H7 (cell line): ENCODE data around the gene MMS19. TPM values are rescaled to one million over a fixed set of nuclear protein-coding genes. Genes with fewer than 3 reads are reported as not detected.
"Not testable (repeated sequence)": the region's sequence is repeated elsewhere in the genome, so short reads cannot be mapped to it uniquely, and the experiment has no call there.

Experiments
- DNase-seq: peaks from one replicate; pipeline ENCODE4 v3.0.0; 2012
- H3K27me3 ChIP-seq: 2 replicates; pipeline ENCODE4 v1.6.0; 2011; ENCODE audit warnings: mild to moderate bottlenecking, low read length; ENCODE audit not compliant: control insufficient read depth, insufficient read depth
- H3K36me3 ChIP-seq: replicated peaks from 2 replicates; pipeline ENCODE4 v1.5.1; 2011; ENCODE audit warnings: low read length; ENCODE audit not compliant: control insufficient read depth, insufficient read depth
- H3K4me3 ChIP-seq: 2 replicates; pipeline ENCODE4 v1.5.1; 2011; ENCODE audit warnings: low read depth, mild to moderate bottlenecking, control low read depth, low read length, moderate library complexity; ENCODE audit not compliant: insufficient read depth
- total RNA-seq: library from RNA; depleted of rRNA; stranded (reverse); fragments of >200 nt; shearing (Covaris generic); gene quantifications from 2 replicates; pipeline ENCODE4 v1.2.3, GENCODE V29; 2014

Gene MMS19
- total RNA-seq, 1 experiment from 2014 or later = 177 TPM

- H3K36me3 ChIP-seq = peaks cover 16% of the 10 kb centered on the region
- no peaks in the 10 kb centered on the region for H3K27me3 ChIP-seq
- no peak overlapping the region for H3K4me3 ChIP-seq
- no peak for DNase-seq
Observed at GRCh38 chr10:97450828-97451227, 47.4 kb downstream of the MMS19 start.

DNA sequence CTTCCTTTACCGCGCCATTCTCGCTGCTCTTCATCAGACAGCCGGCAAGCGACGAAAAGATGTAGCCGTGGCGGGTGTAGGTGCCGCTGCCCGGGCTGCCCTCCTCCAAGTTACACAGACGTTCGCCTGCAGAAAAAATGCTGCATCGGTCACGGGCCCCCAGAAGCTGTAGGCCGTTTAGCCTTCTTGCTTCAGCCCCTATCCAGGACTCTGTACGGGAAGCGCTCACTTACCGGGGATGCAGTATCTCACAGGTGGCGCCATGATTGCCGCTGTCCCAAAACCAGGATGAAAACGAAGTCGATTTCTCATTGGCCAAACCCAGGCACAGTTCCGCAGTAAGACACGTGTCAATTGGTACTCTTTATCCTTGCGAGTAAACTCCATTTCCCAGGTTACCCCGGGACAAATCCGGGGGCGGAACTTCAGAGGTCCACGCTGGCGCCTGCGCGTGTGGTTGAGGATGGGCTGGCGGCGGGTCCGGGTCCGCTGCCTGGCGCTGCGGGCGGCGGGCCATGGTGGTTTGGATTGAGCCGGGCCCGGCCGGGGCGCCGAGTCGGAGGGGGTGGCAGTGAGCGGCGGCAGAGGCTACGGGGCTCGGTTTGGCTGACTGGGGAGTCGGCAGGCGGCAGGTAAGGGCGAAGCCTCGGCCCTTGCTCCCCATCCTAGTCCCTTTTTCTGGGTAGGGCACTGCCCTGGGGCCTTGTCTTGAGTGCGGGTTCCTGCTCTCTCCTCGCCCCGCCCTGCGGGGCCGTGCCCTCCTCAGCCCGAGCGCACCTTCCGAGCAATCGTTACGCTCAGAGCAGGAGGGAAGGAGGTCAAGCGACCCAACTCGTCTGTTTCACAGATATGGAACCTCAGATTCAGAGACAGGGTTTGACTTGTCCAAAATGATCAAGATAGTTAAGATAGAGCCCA lies 52.2 kb downstream of the MMS19 start, which contains the start of the genes EXOSC1 and ZDHHC16:
Gene EXOSC1, minus strand, starts transcription at position 285 of the 918 bp plus-strand sequence. Its CDS starts 21 bp downstream, at position 264.
Gene ZDHHC16, plus strand, starts transcription at position 454 of the 918 bp plus-strand sequence. CDS start 5,501 bp downstream, outside the sequence.
- peak within 1 kb of the TSS; percentile 91 for H3K4me3 ChIP-seq
- no peaks in the 10 kb centered on the region for H3K27me3 ChIP-seq
- no peaks in the 10 kb centered on the region for H3K36me3 ChIP-seq
- peak; percentile 99 for DNase-seq

DNA sequence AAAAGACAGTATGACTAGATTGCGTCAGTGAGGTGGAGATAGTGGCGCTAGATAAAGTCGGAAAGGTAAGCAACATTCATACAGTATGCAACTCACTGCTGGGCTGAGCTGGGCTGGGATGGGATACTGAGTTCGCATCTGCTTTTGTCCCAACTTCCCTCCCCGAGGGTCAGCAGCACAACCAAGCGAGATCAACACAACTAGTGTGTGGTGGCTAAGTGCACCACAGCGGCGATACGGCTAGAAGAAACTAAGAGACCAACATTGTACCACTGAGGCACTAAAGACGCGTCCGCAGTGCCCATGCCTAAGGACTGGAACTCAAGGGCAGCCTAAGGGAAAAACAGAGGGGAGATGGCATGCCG lies 52.9 kb downstream of the MMS19 start:
- no peak for DNase-seq

DNA sequence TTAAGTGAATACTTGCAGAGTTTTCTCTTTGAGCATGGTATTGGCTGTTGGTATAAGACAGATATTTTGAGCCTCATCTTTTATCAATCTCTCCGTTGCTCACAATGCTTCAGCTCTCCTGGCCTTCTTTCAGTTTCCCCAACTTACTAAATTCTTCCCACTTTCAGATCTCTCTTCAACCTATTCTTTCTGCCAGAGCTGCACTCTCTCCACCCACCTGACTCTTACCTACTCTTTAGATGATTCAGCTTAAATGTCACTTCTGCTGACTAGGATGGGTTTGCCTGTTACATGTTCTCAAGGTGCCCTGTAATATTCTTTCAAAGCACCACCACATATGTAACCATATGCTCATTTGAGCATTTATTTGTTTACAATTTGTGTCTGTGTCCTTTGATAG lies 54.0 kb downstream of the MMS19 start:
- Histone ChIP-seq H3K27me3 (no peaks in the 10 kb centered on the region), H3K36me3 (peaks cover 3% of the 10 kb centered on the region; the same call in 1 of the 2 replicates), H3K4me3 (no peak overlapping the region)
- DNase-seq = no peak

More for the DNA sequence above, 52.9 kb downstream of the MMS19 start:
- Histone ChIP-seq H3K36me3 (no peaks in the 10 kb centered on the region), H3K4me3 (peak overlapping the region; percentile 91), H3K27me3 (no peaks in the 10 kb centered on the region)

- Histone ChIP-seq H3K36me3 (peaks cover 6% of the 10 kb centered on the region), H3K27me3 (no peaks in the 10 kb centered on the region), H3K4me3 (no peak overlapping the region)
- no peak for DNase-seq
Observed at GRCh38 chr10:97442277-97442676, 55.9 kb downstream of the MMS19 start.

- no peaks in the 10 kb centered on the region for H3K27me3 ChIP-seq
- H3K4me3 ChIP-seq = no peak overlapping the region
- DNase-seq = no peak
- peaks cover 32% of the 10 kb centered on the region for H3K36me3 ChIP-seq
Observed at GRCh38 chr10:97435211-97435610, 63.0 kb downstream of the MMS19 start.

DNA sequence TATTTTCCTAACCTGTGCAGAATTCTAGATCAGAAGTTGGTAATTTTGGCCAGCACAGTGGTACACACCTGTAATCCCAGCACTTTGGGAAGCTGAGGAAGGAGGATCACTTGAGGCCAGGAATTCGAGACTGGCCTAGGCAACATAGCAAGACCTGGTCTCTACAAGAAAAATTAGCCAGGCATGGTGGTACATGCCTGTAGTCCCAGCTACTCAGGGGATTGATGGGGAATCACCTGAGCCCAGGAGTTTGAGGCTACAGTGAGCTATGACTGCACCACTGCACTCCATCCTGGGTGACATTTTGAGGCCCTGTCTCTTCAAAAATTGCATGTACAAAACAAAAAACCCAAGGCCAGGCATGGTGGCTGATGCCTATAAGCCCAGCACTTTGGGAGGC lies 63.7 kb downstream of the MMS19 start:
- H3K4me3 ChIP-seq = no peak overlapping the region
- DNase-seq = no peak
- no peaks in the 10 kb centered on the region for H3K27me3 ChIP-seq
- peaks cover 35% of the 10 kb centered on the region for H3K36me3 ChIP-seq

DNA sequence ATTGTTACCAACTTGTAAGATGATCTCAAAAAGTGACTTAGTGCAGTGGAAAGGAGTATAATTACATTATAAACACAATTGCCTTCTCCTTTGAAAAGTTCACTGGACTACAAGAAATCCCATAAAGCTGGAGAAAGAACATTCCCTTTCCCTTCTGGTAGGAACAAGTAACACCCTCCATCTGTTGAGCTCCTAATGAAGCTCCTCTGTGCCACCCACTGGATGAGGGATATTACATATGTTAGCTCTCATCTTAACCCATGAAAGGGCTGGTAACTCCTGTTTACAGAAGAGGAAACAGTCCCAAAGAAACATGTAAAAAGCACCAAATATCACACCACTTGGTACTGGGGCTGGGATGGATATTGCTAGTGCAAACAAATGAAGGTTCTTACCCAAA lies 64.2 kb downstream of the MMS19 start:
- Histone ChIP-seq H3K27me3 (no peaks in the 10 kb centered on the region), H3K36me3 (peaks cover 35% of the 10 kb centered on the region), H3K4me3 (no peak overlapping the region)
- no peak for DNase-seq

DNA sequence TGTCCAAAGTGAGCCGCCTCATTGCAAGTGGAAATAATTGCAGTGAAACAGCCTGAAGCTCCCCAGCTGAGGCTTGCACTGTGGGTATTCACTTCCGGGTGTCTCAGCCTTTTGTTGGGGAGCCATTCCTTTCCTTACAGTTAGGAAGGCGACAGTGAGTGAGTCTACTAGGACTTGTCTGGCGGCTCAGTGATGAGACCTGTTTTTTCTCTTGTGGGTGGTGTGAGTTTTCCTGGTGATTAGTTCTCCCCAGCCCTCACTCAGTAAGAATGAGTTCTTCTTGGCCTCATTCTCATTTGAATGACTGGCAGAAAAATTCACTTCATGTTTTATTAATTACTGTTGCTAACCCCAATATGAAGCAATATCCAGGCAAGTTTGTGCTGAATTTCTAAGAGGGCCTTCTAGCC lies 69.6 kb downstream of the MMS19 start:
- H3K36me3 ChIP-seq = peaks cover 27% of the 10 kb centered on the region
- no peaks in the 10 kb centered on the region for H3K27me3 ChIP-seq
- peak; percentile 34 for DNase-seq
- no peak overlapping the region for H3K4me3 ChIP-seq

DNA sequence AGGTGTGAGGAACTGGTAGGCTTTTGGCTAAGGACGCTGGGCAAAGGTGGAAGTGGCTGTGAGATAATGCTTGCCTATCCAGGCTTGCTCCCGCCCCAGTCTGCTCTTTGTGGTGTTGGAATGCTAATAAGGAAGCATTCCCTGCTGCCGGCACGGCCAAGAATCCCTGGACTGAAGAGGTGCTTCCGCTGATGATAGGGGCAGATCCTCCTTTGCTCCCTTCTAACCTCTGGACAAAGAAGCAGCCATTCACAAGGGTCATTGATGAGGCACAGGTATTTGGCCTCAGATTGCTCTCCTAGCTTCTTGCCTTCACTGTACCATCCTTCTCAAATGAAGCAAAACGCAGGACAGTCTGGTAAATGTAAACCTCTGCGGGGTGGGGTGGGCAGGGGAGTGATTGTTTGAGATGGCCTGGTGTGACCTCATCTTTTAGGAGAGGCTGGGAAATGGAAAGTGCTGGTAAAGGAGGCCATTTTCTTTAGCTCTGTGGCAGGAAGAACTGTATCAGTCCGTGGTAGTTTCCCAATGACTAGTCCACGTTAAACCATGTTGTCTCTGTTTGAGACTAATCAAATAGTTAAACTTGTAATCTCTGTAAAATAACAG lies 70.5 kb downstream of the MMS19 start:
- Histone ChIP-seq H3K27me3 (no peaks in the 10 kb centered on the region), H3K36me3 (peaks cover 27% of the 10 kb centered on the region), H3K4me3 (peak overlapping the region; percentile 99)
- DNase-seq = peak; percentile 74

- Histone ChIP-seq H3K27me3 (no peaks in the 10 kb centered on the region), H3K4me3 (peak overlapping the region; percentile 99), H3K36me3 (peaks cover 27% of the 10 kb centered on the region)
- peak; percentile 38 for DNase-seq
Observed at GRCh38 chr10:97426776-97427570, 71.2 kb downstream of the MMS19 start.

DNA sequence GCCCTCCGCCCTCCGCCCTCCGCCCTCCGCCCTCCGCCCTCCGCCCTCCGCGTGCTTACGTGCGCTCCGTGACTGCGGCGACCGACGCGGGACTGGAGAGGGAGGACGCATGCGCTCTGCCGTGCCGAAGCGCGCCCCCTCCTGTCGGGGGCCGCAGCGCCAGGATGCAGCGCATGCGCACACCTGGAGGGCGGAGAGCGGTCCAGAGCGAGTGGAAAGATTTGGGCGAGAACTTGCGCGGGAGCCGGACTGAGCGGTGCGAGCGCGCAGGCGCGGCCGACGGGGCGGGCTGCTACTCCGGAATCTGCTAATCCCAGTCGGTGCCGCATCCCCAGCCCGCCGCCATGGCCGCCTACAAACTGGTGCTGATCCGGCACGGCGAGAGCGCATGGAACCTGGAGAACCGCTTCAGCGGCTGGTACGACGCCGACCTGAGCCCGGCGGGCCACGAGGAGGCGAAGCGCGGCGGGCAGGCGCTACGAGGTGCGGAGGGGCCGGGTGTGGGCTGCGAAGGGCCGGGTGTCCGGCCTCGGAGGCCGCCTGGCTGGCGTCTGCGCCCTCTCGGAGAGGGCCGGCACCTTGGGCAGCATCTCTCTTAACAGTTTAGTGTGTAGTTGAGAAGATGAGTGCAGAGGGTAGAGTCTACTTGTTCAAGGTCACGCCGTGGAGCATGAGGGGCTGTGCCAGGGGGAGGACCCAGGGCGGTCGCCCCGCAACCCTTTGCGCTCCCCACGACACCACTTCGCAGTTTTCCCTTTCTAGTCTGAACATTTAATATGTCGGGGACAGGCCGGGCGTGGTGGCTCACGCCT lies 72.1 kb downstream of the MMS19 start, which contains the start of gene PGAM1:
Gene PGAM1, plus strand, starts transcription at position 228 of the 812 bp plus-strand sequence. Its CDS starts 117 bp downstream, at position 345.
- peak within 1 kb of the TSS; percentile 99 for H3K4me3 ChIP-seq

GRCh38 chr10:97423757-97424098 lies 74.5 kb downstream of the MMS19 start:
- H3K4me3 ChIP-seq, H3K27me3 ChIP-seq, H3K36me3 ChIP-seq, DNase-seq: not testable (repeated sequence)

More for the DNA sequence above, 72.1 kb downstream of the MMS19 start, which contains the start of gene PGAM1:
- DNase-seq = peak; percentile 100
- no peaks in the 10 kb centered on the region for H3K27me3 ChIP-seq
- peaks cover 20% of the 10 kb centered on the region for H3K36me3 ChIP-seq
